SK-N-SH treated with all-trans-retinoic acid at 6 μM for 48 hours (cell line): ENCODE results near the gene QSOX2.

Source experiments
- ATAC-seq: fragments of 200-7000 bp; cut with Tn5 transposase; 3 replicates; pipeline ENCODE4 v1.9.1; 2020; ENCODE audit warnings: mild to moderate bottlenecking, moderate library complexity
- ARNTL ChIP-seq: fragments of 450-650 bp; formaldehyde crosslinking; IDR thresholded peaks from 2 replicates; pipeline ENCODE4 v1.5.0; 2020; ENCODE audit warnings: low read depth, mild to moderate bottlenecking, moderate library complexity, borderline replicate concordance
- BACH2 ChIP-seq: fragments of 250-450 bp; sonication (Bioruptor Pico); IDR thresholded peaks from 2 replicates; pipeline ENCODE4 v1.9.0; 2021; ENCODE audit warnings: mild to moderate bottlenecking, borderline replicate concordance
- CSDC2 ChIP-seq: fragments of 250-450 bp; sonication (Bioruptor Pico); IDR thresholded peaks from 2 replicates; pipeline ENCODE4 v1.5.0; 2020; ENCODE audit warnings: mild to moderate bottlenecking, moderate library complexity
- ESRRG ChIP-seq: fragments of 250-450 bp; sonication (Bioruptor Pico); IDR thresholded peaks from 2 replicates; pipeline ENCODE4 v1.6.1; 2021; ENCODE audit warnings: mild to moderate bottlenecking
- GLIS3 ChIP-seq: fragments of 250-450 bp; sonication (Bioruptor Pico); IDR thresholded peaks from 2 replicates; pipeline ENCODE4 v1.5.0; 2020; ENCODE audit warnings: mild to moderate bottlenecking, moderate library complexity
- POU6F1 ChIP-seq: fragments of 250-450 bp; sonication (Bioruptor Pico); IDR thresholded peaks from 2 replicates; pipeline ENCODE4 v1.8.0; 2021; ENCODE audit warnings: low read depth, mild to moderate bottlenecking, moderate library complexity, borderline replicate concordance
- PPARA ChIP-seq: fragments of 250-450 bp; sonication (Bioruptor Pico); IDR thresholded peaks from 2 replicates; pipeline ENCODE4 v1.5.0; 2020; ENCODE audit warnings: mild to moderate bottlenecking, borderline replicate concordance
- RARB ChIP-seq: fragments of 250-450 bp; sonication (Bioruptor Pico); IDR thresholded peaks from 2 replicates; pipeline ENCODE4 v1.8.0; 2021; ENCODE audit warnings: mild to moderate bottlenecking, moderate library complexity
- SNAI2 ChIP-seq: fragments of 250-450 bp; sonication (Bioruptor Pico); IDR thresholded peaks from 2 replicates; pipeline ENCODE4 v1.5.0; 2020; ENCODE audit warnings: mild to moderate bottlenecking, moderate library complexity
- TOX ChIP-seq: fragments of 250-450 bp; sonication (Bioruptor Pico); IDR thresholded peaks from 2 replicates; pipeline ENCODE4 v1.8.0; 2021; ENCODE audit warnings: mild to moderate bottlenecking, moderate library complexity, borderline replicate concordance
- TSHZ2 ChIP-seq: fragments of 250-450 bp; sonication (Bioruptor Pico); IDR thresholded peaks from 2 replicates; pipeline ENCODE4 v1.5.0; 2020; ENCODE audit warnings: mild to moderate bottlenecking, moderate library complexity
- ZC3H10 ChIP-seq: fragments of 250-450 bp; sonication (Bioruptor Pico); IDR thresholded peaks from 2 replicates; pipeline ENCODE4 v1.5.1; 2021; ENCODE audit warnings: mild to moderate bottlenecking, moderate library complexity
- ZFP3 ChIP-seq: fragments of 250-450 bp; sonication (Bioruptor Pico); IDR thresholded peaks from 2 replicates; pipeline ENCODE4 v1.5.0; 2020; ENCODE audit warnings: mild to moderate bottlenecking, moderate library complexity
- ZFP30 ChIP-seq: fragments of 450-650 bp; formaldehyde crosslinking; IDR thresholded peaks from 2 replicates; pipeline ENCODE4 v1.5.0; 2022; ENCODE audit warnings: mild to moderate bottlenecking, moderate library complexity
- ZNF565 ChIP-seq: fragments of 450-650 bp; formaldehyde crosslinking; conservative IDR thresholded peaks from 2 replicates; pipeline ENCODE4 v1.5.0; 2020; ENCODE audit warnings: low read depth, mild to moderate bottlenecking, moderate library complexity
- ZNF8 ChIP-seq: fragments of 450-650 bp; formaldehyde crosslinking; IDR thresholded peaks from 2 replicates; pipeline ENCODE4 v1.5.0; 2020; ENCODE audit warnings: mild to moderate bottlenecking, moderate library complexity
- TF ChIP-seq, protein P1 (sequence below): fragments of 250-450 bp; sonication (Bioruptor Pico); IDR thresholded peaks from 2 replicates; pipeline ENCODE4 v1.8.0; 2020; ENCODE audit warnings: mild to moderate bottlenecking, moderate library complexity, borderline replicate concordance
- TF ChIP-seq, protein P2 (sequence below): fragments of 250-450 bp; sonication (Bioruptor Pico); IDR thresholded peaks from 2 replicates; pipeline ENCODE4 v1.5.1; 2021; ENCODE audit warnings: mild to moderate bottlenecking, moderate library complexity
- TF ChIP-seq, protein P3 (sequence below): fragments of 250-450 bp; sonication (Bioruptor Pico); IDR thresholded peaks from 2 replicates; pipeline ENCODE4 v1.5.1; 2020; ENCODE audit warnings: low read depth, mild to moderate bottlenecking, moderate library complexity

QSOX2 gene

GRCh38 chr9:136255896-136256890 lies 10.6 kb upstream of the QSOX2 start:
- peak; percentile 35; the same call in 2 of the 3 replicates for ATAC-seq
- TF ChIP-seq BACH2 (CRISPR knock-in tag), result no peak
- no peak for TF ChIP-seq CSDC2 (CRISPR knock-in tag)
- no peak for TF ChIP-seq PPARA (CRISPR knock-in tag)
- TF ChIP-seq ESRRG, result no peak
- TF ChIP-seq TSHZ2, result no peak
- TF ChIP-seq, protein P1, sequence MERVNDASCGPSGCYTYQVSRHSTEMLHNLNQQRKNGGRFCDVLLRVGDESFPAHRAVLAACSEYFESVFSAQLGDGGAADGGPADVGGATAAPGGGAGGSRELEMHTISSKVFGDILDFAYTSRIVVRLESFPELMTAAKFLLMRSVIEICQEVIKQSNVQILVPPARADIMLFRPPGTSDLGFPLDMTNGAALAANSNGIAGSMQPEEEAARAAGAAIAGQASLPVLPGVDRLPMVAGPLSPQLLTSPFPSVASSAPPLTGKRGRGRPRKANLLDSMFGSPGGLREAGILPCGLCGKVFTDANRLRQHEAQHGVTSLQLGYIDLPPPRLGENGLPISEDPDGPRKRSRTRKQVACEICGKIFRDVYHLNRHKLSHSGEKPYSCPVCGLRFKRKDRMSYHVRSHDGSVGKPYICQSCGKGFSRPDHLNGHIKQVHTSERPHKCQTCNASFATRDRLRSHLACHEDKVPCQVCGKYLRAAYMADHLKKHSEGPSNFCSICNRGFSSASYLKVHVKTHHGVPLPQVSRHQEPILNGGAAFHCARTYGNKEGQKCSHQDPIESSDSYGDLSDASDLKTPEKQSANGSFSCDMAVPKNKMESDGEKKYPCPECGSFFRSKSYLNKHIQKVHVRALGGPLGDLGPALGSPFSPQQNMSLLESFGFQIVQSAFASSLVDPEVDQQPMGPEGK (CRISPR knock-in tag), result no peak
- TF ChIP-seq, protein P2, sequence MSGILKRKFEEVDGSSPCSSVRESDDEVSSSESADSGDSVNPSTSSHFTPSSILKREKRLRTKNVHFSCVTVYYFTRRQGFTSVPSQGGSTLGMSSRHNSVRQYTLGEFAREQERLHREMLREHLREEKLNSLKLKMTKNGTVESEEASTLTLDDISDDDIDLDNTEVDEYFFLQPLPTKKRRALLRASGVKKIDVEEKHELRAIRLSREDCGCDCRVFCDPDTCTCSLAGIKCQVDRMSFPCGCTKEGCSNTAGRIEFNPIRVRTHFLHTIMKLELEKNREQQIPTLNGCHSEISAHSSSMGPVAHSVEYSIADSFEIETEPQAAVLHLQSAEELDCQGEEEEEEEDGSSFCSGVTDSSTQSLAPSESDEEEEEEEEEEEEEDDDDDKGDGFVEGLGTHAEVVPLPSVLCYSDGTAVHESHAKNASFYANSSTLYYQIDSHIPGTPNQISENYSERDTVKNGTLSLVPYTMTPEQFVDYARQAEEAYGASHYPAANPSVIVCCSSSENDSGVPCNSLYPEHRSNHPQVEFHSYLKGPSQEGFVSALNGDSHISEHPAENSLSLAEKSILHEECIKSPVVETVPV (CRISPR knock-in tag), result no peak
- no peak for TF ChIP-seq ZNF565 (CRISPR knock-in tag)
- TF ChIP-seq, all 23 proteins: peak for 0

DNA sequence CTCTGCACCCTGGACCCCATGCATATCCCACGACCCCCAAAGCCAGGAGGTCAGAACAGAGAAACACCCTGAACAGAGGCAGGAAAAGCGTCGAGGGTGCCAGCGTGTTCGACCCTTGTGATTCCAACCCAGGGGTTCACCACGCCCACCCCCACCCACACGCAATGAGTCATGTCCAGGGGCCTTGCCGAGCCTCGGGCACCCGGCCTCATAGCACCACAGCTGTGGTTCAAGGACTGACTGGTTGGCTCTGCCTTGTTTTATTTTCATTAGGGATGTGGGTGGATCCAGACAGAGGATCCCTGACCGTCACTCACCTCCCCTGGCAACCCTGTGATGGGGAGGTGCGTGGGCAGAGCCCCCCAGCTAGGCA lies 9.5 kb upstream of the QSOX2 start:
- ATAC-seq, result peak; percentile 15; the same call in 1 of the 3 replicates
- TF ChIP-seq ZFP30 (no peak), SNAI2 (no peak), GLIS3 (CRISPR knock-in tag) (no peak), BACH2 (CRISPR knock-in tag) (no peak), ZNF565 (CRISPR knock-in tag) (no peak), ARNTL (CRISPR knock-in tag) (no peak), ZFP3 (CRISPR knock-in tag) (no peak), RARB (CRISPR knock-in tag) (no peak), TOX (no peak), ZNF8 (CRISPR knock-in tag) (no peak), ZC3H10 (CRISPR knock-in tag) (no peak), ESRRG (no peak), POU6F1 (CRISPR knock-in tag) (no peak)
- TF ChIP-seq, protein P1 (CRISPR knock-in tag), result no peak
- TF ChIP-seq, protein P2 (CRISPR knock-in tag), result no peak
- TF ChIP-seq, protein P3, sequence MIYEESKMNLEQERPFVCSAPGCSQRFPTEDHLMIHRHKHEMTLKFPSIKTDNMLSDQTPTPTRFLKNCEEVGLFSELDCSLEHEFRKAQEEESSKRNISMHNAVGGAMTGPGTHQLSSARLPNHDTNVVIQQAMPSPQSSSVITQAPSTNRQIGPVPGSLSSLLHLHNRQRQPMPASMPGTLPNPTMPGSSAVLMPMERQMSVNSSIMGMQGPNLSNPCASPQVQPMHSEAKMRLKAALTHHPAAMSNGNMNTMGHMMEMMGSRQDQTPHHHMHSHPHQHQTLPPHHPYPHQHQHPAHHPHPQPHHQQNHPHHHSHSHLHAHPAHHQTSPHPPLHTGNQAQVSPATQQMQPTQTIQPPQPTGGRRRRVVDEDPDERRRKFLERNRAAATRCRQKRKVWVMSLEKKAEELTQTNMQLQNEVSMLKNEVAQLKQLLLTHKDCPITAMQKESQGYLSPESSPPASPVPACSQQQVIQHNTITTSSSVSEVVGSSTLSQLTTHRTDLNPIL, result no peak
- TF ChIP-seq, all 23 proteins: peak for 0
